MM.1S (cell line): Measurements from ENCODE around the gene CP.

Source experiments
- EZH2 ChIP-seq: fragments of 300-600 bp; sonication (generic); optimal IDR thresholded peaks from 2 replicates; pipeline ENCODE3; 2017; ENCODE audit warnings: low read depth, mild to moderate bottlenecking, antibody characterized with exemption, low read length, mixed read lengths
- EZH2phosphoT487 ChIP-seq: fragments of 300-600 bp; sonication (generic); IDR thresholded peaks from 2 replicates; pipeline ENCODE4 v1.6.1; 2018; ENCODE audit warnings: antibody characterized with exemption, low read length
- TF ChIP-seq, protein P1 (sequence below): fragments of 300-600 bp; sonication (generic); IDR thresholded peaks from 2 replicates; pipeline ENCODE4 v1.5.1; 2016; ENCODE audit warnings: antibody characterized with exemption, low read length, mixed read lengths

DNA sequence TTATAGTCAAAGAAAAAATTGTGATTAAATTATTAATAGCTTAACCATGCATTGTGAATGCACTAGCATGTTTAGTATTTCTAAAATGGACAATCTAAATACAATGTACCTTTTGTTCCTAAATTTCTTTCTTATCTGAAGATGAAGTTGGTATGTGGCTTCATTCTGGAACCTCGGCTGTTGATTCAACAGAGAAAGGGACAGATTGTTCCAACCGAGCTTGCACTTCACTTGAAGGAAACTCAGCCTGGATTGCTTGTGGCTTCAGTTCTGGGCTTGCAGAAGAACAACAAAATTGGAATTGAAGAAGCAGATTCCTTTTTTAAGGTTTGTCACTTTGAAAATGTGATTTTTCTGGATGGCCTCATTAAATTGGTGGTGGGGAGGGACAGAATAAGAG lies 59.6 kb downstream of the CP start:
- TF ChIP-seq, protein P1, sequence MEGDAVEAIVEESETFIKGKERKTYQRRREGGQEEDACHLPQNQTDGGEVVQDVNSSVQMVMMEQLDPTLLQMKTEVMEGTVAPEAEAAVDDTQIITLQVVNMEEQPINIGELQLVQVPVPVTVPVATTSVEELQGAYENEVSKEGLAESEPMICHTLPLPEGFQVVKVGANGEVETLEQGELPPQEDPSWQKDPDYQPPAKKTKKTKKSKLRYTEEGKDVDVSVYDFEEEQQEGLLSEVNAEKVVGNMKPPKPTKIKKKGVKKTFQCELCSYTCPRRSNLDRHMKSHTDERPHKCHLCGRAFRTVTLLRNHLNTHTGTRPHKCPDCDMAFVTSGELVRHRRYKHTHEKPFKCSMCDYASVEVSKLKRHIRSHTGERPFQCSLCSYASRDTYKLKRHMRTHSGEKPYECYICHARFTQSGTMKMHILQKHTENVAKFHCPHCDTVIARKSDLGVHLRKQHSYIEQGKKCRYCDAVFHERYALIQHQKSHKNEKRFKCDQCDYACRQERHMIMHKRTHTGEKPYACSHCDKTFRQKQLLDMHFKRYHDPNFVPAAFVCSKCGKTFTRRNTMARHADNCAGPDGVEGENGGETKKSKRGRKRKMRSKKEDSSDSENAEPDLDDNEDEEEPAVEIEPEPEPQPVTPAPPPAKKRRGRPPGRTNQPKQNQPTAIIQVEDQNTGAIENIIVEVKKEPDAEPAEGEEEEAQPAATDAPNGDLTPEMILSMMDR: no peak
- no peak for TF ChIP-seq EZH2phosphoT487
- TF ChIP-seq EZH2: no peak
